H4 (cell line): ENCODE data around the gene ITPKB. TPM values are rescaled to one million over a fixed set of nuclear protein-coding genes. Genes with fewer than 3 reads are reported as not detected.
"Not testable (repeated sequence)": the region's sequence is repeated elsewhere in the genome, so short reads cannot be mapped to it uniquely, and the experiment has no call there.

Experiments used
- DNase-seq: peaks from one replicate; pipeline ENCODE4 v3.0.0-alpha.2; 2015; ENCODE audit warnings: low spot score
- total RNA-seq: library from RNA; depleted of rRNA; stranded (reverse); fragments of >200 nt; shearing (Covaris generic); gene quantifications from 2 replicates; pipeline ENCODE4 v1.2.3, GENCODE V29; 2014

ITPKB gene
- total RNA-seq, 1 experiment from 2014 or later = 1.9 TPM

DNA sequence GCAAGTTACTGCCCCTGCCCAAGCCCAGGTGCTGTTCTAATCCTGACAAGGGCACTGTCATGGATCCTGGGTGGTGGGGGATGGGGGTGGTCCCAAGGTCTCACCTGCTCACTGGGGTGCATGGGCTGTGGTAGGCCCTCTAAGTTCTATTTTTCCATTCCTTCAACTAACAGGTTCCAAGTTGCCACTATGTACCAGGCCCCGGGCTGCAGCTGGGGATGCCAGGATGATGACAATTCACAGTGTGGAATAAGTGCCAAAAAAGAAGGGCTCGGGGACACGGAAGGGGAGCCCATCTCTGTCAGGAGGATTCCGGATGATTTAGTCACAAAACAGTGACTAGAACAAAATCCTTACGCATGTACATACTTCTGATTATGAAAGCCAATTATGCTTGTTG lies 114.6 kb downstream of the ITPKB start:
- no peak for DNase-seq

DNA sequence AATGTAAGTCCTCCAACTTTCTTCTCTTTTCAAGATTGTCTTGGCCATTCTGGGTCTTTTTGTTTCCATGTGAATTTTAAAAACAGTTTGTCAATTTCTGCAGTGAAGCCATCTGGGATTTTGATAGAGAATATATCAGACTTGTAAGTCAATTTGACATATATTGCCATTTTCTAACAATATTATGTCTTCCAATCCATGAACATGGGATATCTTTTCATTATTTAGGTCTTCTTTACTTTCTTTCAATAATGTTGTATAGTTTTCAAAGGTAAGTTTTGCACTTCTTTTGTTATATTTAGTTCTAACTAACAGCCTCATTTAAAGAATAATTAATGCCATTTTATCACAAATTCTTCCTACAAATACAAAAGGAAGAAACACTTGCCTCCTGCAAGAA lies 117.1 kb downstream of the ITPKB start:
- no peak for DNase-seq

DNA sequence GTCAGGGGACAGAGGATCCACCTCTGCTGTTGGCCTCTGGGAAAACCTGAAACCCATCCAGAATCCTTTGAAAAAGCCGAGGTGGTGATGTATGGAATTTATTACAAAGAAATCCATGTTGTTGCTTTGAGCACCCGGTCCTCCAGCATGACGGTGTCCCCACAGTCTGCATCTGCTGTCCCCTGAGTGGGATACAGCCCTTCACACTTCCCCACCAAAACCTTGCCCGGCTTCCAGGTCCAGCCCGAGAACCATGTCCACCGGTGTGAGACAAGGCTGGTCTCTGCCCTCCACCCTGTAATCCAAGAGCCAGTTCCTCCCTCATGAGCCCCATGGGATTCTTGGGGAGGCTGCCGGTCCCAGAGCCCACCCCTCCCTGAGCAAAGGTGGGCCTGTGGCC lies 120.1 kb downstream of the ITPKB start:
- no peak for DNase-seq

DNA sequence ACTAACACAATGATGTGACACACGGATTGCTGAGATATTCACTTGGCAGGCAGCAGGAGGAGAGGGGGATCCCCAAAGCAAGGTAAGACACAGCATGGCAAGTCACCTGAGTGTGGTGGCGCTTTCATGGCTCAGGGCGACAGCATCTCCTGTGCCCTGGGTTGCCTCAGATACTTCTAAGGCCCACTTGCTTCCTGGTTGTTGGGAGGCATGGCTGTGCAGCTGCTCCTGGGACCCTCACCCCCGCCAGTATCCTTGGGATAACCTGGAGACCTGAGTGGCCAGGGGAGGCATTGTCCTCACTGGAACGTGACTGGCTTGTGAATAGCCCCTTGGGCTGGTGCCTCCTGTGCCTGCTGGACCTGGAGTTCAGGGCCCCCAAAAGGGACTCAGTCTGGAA lies 120.7 kb downstream of the ITPKB start:
- no peak for DNase-seq

DNA sequence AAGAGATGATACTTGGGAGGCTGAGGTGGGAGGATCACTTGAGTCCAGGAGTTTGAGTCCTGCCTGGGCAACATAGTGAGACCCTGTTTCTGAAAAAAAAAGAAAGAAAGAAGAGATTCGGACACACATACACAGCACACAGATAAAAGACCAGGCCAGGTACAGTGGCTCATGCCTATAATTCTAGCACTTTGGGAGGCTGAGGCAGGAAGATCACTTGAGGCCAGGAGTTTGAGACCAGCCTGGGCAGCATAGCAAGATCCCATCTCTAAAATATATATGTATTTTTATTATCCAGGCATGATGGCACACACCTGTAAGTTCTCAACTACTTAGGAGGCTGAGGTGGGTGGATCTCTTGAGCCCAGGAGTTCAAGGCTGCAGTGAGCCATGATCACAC lies 121.4 kb downstream of the ITPKB start:
- DNase-seq = not testable (repeated sequence)

DNA sequence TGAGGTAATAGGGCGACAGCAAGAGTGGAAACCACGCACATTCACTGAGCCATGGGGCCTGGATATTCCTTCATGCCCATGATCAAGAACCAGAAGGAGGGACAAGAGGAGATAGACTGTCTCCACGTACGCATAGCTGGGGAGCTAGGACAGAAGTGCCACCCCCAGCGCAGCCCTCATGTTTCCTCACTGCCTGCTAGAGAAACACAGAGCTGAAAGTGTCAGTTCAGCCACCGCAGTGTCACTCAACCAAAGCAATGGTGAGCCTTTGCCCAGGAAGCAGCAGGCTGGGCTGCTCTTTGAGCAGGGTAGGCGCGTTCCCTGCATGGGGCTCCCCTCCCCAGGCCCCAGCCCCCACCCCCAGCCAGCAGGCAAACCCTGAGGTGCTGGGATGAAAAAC lies 122.0 kb downstream of the ITPKB start:
- no peak for DNase-seq

DNA sequence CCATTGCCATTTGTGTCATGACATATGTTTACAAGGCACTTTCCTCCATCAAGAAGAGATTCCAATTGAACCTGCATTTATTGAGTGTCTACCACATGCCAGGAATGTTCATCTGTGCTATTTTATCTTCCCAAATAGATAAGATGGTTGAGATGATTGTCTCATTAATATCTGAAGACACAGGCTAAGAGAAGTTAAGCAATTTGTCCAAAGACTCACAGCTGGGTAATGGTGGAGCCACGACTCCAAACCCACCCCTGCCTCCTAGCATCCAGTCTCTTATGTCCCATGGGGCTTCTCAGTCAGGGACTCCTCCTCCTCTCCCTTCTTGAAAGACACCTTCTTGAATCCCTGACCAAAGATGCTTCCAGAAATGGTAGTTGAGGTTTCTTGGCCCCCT lies 122.4 kb downstream of the ITPKB start:
- no peak for DNase-seq

DNA sequence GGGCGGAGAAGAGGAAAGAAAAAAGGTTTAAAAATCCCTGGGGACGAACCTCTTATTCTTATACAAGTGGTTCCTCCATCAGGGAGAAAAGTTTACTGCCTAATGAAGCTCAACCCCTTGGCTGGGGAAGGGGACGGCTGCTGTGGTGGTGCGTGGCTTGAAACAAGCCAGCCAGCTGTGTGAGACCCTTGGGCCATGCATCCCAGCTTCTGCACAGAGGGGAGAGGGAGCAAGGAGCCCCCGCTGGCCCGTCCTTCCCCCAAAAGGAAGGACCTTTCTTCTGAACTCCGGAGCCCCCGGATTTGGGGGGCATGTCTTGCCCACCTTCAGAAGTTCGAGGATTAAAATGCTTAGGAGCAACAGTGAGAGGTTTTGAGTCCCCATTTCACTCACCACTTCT lies 123.2 kb downstream of the ITPKB start:
- DNase-seq = no peak

DNA sequence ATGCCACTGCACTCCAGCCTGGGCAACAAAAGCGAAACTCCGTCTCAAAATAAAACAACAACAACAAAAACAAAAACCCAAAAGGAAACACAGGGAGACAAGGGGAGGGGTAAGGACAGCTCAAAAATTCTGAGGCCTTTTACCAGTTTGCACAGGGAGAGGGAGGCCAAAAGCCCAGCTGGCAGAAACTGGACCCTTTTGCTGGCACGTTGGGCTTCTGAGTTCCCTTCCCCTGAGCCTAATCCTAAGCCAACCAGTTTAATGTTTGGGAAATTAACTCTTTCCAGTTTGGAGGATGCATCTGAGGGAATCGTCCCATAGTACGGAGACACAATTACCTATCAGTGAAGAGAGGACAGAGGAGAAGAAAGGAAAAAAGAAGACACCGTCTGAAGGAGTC lies 127.1 kb downstream of the ITPKB start:
- not testable (repeated sequence) for DNase-seq

DNA sequence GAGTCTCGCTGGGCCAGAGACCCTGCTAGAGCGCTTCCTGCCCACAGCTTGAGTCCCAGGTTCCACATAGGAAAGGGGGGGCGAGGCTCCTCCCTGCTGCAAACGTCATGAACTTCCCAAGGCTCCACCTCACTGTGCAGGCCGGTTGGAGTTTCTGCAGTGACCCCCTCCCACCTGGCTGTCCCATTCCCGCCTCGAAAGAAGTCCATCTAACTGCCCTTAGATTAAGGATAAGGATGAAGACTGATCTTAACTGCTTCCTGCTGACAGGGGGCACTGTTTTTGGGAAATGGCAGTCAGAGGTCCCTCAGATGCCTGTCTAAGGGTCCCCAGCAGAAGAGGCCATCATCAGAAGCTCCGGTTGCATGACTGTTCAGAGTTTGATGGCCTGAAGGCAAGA lies 127.8 kb downstream of the ITPKB start:
- no peak for DNase-seq

DNA sequence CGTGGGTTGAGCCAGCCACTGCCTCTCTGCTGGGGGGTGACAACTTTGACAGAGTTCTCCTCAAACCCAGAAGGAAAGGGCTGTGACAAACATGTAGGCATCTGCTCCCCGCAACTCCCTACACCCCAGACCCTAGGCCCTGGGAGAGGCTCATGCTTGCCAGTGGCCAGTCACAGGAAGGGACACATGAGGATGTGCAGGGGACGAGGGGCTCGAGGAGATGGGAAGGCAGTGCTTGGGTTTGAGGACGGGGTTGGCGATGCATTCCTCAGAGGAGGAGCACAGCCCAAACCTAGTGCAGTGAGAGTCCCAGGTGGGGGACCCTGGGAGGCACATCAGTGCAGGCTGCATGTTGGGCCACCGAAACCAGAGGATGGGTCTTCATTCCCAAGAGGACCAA lies 128.4 kb downstream of the ITPKB start:
- DNase-seq = no peak

DNA sequence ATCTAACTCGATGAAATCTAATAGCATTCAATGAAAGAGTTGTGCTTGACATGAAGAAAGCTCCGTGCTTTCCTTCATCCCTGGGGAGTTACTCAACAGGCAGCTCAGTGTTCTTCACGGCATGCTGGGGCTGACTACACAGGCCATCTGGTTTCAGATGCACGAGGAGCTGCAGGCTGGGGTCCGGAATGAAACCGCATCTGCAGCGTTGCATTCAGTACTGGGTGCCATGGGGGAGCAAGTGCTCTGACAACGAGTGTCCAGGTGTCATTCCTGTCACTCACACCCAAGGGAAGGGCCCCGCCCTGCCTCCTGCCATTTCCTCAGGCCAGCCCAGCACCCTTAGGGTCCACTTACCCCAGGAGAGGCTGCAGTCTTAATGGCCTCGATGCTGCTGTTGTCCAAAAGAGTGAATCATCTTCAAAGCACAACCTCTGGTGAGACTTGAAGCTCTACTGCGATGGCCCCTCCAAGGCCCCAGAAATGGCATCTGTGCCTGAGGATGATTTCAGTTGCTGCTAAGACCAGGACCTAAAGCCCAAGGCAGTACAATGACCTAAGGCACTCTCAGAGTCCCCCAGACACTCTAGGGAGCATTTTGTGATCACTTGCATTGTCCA lies 129.1 kb downstream of the ITPKB start:
- no peak for DNase-seq

DNA sequence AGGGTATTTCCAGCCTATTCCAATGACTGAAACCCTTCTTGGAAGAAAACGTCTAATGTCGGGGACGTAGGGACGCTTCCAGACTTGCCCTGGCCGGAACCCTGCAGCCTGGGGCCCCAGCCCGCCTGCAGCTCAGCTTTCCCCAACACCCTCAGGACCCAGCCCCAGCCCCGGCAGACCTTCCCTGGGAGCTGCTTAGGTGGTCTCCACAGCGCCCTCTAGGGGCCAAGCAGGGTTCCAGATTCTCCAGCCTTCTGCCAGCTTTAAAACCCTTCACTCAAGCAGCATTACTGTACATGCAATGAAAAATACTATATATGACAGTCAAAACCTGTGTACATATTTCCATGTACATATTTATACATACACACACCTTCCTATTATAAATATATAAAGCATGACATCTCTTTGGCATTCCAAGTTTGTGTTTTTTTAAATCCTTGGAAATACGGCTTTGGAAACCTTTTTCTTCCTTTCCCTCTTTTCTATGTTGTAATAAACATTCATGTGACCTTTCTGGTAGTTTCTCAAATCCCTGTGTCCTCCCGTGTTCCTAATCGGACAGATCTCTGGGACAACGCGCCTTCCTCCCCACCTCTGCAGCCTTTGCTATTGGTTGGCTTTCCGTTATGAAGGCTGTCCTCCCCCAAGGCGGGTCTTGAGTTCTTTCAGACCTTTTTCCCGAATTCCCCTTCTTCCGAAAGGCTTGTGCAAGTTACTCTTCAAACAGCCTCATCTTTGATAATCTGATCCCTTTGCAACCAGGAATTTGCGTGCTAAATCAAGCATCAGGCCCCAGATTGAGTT lies 130.2 kb downstream of the ITPKB start:
- DNase-seq = peak; percentile 46

DNA sequence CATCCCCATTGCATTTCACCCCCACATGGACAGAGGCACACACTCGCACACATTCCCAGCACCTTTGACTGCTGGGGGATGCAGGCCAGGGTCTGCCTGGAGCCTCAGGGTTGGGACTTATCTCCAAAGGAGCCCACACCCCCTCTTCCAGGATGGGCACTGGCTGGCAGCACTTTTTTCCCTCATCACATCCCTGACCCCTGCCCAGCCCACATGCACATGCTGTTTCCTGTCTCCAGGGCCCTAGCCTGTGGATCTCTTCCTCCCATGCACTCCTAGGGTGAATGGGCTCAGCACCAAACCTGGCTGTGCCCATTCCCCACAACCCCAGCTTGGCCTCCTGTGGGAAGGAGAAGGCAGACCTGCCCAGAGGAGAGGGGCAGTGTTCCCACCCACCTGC lies 131.3 kb downstream of the ITPKB start:
- no peak for DNase-seq

DNA sequence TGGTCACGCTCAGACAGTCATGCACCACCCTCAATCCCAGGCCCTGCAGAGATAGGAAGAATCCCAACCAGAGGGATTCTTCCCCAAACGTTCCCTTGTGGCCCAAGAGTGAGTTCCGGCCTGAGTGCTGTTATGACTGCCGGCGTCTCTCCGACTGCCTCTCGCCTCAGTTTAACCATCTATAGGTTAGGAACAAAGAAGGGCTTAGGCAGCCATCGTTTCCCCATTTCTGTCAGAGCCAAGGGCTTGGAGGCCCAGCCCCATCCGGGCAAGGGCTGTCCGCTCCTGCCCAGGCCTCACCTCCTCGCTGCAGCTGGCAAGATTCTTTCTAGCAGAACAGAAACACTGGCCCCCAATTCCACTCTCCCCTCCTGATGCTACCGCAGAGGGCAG lies 131.8 kb downstream of the ITPKB start:
- no peak for DNase-seq

DNA sequence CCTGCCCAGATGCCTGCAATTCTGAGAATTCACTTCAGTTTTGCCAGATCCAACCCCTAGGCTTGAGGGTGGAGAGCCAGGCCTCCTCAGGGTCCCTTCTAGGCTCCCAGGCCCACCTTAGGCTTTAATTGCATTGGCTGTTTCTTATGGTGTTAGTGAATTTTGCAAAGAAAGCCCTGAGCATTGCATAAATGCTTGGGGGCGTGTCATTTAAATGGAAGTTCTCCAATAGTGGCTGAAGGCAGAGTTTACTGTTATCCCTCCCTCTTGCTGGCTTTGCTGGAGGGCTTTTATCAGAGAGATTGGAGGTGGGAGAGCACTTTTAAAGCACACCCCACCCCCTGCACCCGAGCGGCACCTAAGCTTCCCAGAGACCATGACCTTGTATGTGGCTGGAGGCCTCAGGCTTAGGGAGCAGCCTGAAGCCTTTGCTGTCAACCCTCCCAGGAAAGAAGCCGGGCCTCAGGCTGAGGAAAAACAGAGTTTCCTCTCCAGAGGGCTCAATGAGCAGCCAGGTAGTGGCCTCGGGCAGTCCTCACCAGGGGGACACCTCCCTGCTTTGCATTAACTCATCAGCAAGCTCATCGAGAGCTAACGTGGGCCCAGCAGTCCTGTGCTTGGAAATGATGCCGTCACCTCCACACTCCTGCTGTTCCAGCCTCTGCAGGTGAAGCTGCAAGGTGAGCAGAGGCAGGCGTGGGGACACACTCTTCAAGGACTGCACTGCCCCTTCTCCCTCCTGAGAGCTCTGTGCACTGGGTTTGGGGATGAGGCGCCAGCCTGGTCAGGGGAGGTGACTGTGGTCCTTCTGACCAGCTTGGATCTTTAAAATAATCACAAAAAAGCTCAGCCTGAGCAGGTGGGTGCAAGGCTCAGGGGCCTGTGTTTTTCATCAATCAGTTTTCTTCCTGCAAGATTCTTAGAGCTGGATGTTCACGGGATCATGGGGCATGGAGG lies 132.5 kb downstream of the ITPKB start:
- no peak for DNase-seq

DNA sequence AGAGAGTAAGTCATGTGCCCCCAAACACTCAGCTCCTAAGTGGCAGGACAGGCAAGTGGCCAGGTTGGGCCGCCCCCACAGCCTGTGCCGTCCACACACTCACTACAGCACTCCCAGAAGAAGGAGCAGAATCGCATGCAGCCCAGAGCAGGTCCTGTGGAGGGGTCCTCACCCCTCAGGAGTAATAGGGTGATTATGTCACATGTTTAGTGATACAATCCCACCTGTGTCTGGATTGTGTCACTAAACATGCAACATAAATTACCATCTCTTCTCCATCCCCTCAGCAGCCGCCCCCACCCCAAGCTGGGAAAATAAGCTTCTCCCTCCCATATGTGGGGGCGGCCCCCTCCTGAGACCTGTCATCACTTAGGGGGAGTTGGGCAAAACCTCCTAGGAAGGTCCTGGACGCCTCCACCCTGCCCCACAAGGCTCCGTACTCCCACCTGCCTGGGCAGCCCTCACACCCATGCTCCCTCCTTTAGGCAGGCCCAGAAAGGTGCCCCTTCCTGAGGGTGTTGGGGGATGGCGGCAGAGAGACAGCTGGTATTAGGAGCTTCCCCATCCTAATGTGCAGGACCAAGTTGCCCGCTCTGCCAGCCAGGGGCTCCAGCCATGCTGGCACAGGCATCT lies 133.6 kb downstream of the ITPKB start:
- no peak for DNase-seq

DNA sequence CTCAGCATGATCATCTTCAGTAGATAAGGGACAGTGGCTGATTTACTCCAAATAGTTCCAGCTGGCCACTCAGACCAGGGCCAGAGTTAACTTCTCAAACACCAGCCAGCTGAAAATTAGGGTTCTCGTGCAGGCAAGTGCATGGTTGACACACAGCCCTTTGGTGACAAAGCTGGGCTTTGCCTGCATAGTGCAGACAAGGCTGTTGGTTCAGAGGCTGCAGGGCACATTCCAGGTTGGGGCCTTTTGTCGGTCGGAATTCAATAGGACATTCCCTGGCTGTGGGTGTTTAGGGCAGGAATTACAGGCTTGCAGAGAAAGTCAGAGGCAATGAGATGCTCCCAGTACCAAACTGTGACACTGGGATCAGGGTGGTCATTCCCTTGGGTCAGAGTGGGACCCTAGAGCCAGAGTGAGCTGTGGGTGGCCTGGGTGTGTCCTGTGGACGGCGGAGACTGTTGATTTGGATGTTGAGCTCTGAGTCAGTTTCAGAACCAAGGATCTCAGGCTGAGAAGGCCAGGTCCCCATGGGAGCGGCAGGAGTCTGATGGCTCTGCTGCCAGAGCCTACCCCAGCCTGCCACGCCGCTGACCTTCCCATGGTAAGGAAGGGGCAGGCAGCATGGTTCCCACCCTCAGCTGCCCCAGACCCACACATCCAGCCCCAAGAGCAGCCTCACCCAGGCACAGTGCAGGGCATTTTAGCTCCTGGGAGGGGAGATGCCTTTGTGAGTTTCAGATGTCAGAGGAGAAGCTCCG lies 134.3 kb downstream of the ITPKB start:
- DNase-seq = no peak

DNA sequence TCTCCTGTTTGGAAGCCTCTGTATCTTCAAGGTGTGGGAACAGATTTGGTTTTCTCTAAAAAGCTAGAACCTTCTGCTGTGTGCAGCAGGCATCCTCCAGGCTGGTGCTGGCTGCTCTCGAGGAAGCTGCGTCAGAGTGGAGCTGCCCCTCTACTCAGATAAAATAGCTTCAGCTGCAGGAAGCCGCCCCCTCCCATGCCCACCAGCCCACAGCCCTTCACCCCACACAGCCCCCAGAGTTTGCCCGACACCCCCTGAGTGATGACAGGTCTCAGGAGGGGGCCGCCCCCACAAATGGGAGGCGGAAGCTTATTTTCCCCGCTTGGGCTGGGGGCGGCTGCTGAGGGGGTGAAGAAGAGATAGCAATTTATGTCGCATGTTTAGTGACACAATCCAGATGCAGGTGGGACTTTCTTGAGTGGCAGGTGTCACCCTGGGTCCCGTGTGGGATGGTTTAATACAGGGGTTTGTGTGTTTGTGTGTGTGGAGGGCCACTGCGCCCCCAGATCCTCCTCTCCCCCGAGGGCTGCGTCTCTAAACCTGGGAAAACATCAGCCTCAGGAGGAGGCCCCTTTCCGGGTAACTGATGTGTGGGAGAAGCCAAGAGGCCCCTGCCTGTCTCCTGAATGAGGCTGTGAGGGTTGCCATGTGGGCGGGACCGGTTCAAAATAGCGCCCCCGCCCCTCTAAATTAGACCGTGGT lies 135.1 kb downstream of the ITPKB start:
- no peak for DNase-seq

DNA sequence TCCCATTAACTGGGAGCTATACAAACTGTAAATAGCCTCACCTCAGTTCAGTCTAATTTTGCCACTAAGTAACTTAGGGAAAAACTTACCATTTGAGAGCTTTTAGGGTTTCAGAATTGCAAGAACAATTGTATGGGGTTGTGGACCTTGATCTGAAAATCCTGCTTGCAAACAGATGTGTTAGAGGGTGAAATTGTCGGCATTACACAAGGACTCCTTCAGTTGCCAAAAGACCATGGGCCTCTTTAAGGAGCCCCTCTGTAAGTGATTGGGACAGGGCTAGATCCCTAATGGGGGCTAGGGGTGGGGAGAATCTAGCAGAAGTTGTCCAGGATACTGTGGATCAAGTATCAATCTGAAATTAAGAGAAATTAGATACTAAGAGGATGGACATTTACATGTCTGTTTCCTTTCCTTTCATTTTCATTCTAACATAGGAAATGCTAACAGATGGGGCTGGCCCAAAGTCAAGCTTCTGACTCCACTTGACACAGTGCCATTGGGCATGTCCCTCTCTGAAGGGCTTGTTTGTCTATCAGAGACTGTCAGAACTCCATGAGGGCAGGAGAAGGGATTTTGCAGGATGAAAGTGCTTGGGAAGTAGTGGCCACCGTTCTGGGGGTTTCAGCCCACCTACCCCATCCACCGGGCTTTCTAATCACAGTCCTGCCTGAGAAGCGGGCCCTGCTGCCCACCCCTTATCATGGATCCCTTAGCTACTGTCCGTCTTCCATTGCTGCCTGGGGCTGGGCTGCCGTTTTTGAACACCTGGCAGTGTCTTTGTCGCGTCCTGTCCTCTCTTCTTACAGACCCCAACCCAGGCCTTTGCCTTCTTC lies 135.8 kb downstream of the ITPKB start:
- DNase-seq = peak; percentile 23
